IgD-negative memory B cell (primary cell): ENCODE results near the gene CASP9. TPM values are rescaled to one million over a fixed set of nuclear protein-coding genes. Genes with fewer than 3 reads are reported as not detected.

ENCODE experiments used
- H3K27ac Mint-ChIP-seq, 3 donors: one replicate each; pipeline ENCODE4 v1.8.0; 2020 to 2022; ENCODE audit warnings: mild to moderate bottlenecking in 3 of 3, mixed read lengths in 3 of 3, moderate library complexity in 1 of 3
- H3K27me3 Mint-ChIP-seq: one replicate; pipeline ENCODE4 v1.8.0; 2021; ENCODE audit warnings: mixed read lengths
- H3K36me3 Mint-ChIP-seq: one replicate; pipeline ENCODE4 v1.8.0; 2020; ENCODE audit warnings: mild to moderate bottlenecking, mixed read lengths
- H3K4me1 Mint-ChIP-seq, 3 donors: one replicate each; pipeline ENCODE4 v1.8.0; 2020 to 2022; ENCODE audit warnings: mixed read lengths in 3 of 3, mild to moderate bottlenecking in 1 of 3
- H3K4me3 Mint-ChIP-seq, 4 donors: one replicate each; pipeline ENCODE4 v1.8.0; 2020 to 2022; ENCODE audit warnings: mild to moderate bottlenecking in 4 of 4, mixed read lengths in 4 of 4, moderate library complexity in 3 of 4
- H3K9me3 Mint-ChIP-seq, 3 donors: one replicate each; pipeline ENCODE4 v1.8.0; 2020 to 2021; ENCODE audit warnings: mixed read lengths in 3 of 3, mild to moderate bottlenecking in 1 of 3
- polyA plus RNA-seq: library from polyadenylated mRNA; unstranded; fragments of 300-500 nt; fragmentation: Illumina TruSeq; gene quantifications from one replicate; pipeline ENCODE4 v1.2.3, GENCODE V29; 2021

Gene CASP9
- polyA plus RNA-seq: 16.9 TPM

DNA sequence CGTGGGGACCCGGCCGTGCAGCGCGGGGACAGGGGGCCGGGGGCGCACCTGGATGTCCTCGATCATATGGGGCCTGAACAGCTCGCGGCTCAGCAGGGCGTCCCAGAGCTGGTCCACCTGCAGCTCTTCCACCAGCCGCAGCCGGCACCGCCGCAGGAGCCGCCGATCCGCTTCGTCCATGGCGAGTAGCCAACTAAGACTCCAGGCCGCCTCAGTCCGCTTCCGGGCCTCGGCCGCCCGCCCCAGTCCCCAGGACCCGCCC is at the start of gene CASP9:
Gene CASP9 (minus strand): TSS at position 195 of the 262 bp plus-strand sequence. CDS start 15 bp downstream, at position 180.
- Mint-ChIP-seq H3K4me3 (peak within 1 kb of the TSS; percentile 77 to 99 (median 96)), H3K27ac (peak within 1 kb of the TSS; percentile 87 to 100 (median 100)), H3K36me3 (no peaks in the 10 kb centered on the region), H3K9me3 (no peaks in the 10 kb centered on the region), H3K4me1 (peaks cover 18 to 36% (median 27%) of the 10 kb centered on the region in 3 donors), H3K27me3 (no peaks in the 10 kb centered on the region)

- Mint-ChIP-seq H3K27me3 (no peaks in the 10 kb centered on the region), H3K36me3 (peaks cover 14% of the 10 kb centered on the region), H3K4me3 (peak overlapping the region in 2 of 4 donors; percentile 66), H3K4me1 (peaks cover 23 to 33% (median 32%) of the 10 kb centered on the region in 3 donors), H3K9me3 (no peaks in the 10 kb centered on the region), H3K27ac (peak overlapping the region; percentile 11 to 72 (median 39))
Measured at GRCh38 chr1:15573477-15573876, 49.5 kb upstream of the CASP9 start.

DNA sequence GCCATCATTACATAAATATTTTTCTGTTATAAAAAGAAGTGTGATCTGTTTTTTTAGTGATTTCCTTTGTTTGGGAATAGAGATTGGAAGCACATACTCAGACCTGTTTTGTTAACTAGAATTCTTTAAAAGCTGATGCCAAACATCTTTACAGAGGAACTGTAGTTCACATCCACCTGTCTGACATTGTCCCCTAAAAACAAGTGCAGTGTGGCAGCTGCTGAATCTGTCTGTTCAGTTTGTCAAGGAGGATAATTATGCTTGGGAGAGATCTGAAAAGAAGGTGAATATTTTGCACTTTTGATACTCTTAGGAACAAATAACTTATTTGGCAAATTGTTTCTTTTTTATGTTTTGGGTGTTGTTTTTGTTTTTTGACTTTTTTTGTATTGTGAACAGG is 47.3 kb upstream of the CASP9 start:
- Mint-ChIP-seq H3K9me3 (no peaks in the 10 kb centered on the region), H3K4me3 (peak overlapping the region in 3 of 4 donors; percentile 24 to 88 (median 75)), H3K27me3 (no peaks in the 10 kb centered on the region), H3K4me1 (peaks cover 15 to 26% (median 25%) of the 10 kb centered on the region in 3 donors), H3K27ac (peak overlapping the region; percentile 72 to 91 (median 85)), H3K36me3 (peaks cover 18% of the 10 kb centered on the region)

DNA sequence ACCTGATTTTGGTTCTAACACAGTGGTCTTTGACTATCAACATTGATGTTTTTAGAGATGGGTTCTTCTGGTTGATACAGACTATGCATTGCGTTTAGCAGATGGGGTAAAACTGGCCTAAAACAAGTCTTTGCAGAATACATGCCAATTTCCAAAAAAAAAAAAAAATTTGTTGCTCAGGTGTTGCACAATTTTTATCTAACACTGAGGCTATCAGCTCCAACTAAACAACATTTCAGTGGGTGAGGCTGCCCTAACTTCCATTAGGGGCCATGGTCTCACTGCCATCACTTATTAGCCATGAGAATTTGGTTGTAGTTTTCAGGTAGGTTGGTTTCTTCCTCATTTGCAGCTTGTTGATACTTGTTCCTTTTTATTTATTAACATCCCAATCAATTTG is 46.8 kb upstream of the CASP9 start:
- H3K27me3 Mint-ChIP-seq: no peaks in the 10 kb centered on the region
- H3K9me3 Mint-ChIP-seq: no peaks in the 10 kb centered on the region
- H3K4me1 Mint-ChIP-seq: peaks cover 15 to 28% (median 25%) of the 10 kb centered on the region in 3 donors
- H3K36me3 Mint-ChIP-seq: peaks cover 18% of the 10 kb centered on the region
- peak overlapping the region in 3 of 4 donors; percentile 24 to 88 (median 75) for H3K4me3 Mint-ChIP-seq
- H3K27ac Mint-ChIP-seq: peak overlapping the region; percentile 72 to 91 (median 85)

GRCh38 chr1:15568387-15569073 is 44.5 kb upstream of the CASP9 start:
- Mint-ChIP-seq H3K27ac (peak overlapping the region in 1 of 3 donors; percentile 35), H3K27me3 (peaks cover 2% of the 10 kb centered on the region), H3K9me3 (no peaks in the 10 kb centered on the region), H3K4me1 (peaks cover 22 to 31% (median 30%) of the 10 kb centered on the region in 3 donors), H3K36me3 (peaks cover 11% of the 10 kb centered on the region), H3K4me3 (no peak overlapping the region)

DNA sequence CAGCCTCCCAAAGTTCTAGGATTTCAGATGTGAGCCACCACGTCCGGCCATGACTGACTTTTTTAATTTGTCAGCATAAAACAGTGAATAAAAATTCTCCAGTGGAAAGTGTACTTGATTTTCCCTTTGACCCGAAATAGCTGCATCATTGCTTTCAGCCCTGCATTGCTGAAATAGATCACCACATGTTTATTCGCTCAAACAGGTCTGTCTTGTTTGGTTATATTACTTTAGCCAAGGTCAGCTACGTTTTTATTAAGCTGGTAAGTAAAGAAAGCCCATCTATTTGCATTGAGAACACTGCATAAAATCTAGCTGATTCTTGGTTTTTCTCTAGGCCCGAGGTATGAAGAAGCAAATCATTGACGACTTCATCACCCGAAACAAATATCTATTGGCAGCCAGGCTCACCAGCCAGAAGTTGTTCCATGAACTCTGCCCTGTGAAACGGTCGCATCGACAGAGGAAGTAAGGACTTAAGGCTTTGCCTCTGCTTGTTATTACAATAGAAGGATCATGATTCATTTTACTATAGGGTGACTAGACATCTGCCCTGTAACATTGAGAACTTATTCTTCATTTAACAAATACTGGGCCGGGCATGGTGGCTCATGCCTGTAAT is 35.3 kb upstream of the CASP9 start:
- peaks cover 2% of the 10 kb centered on the region for H3K27me3 Mint-ChIP-seq
- H3K4me1 Mint-ChIP-seq: peaks cover 6 to 10% (median 7%) of the 10 kb centered on the region in 3 donors
- H3K27ac Mint-ChIP-seq: no peak overlapping the region
- H3K36me3 Mint-ChIP-seq: peaks cover 7% of the 10 kb centered on the region
- H3K4me3 Mint-ChIP-seq: no peak overlapping the region
- no peaks in the 10 kb centered on the region for H3K9me3 Mint-ChIP-seq

GRCh38 chr1:15558516-15558915 is 34.5 kb upstream of the CASP9 start:
- no peak overlapping the region for H3K4me3 Mint-ChIP-seq
- no peak overlapping the region for H3K27ac Mint-ChIP-seq
- H3K27me3 Mint-ChIP-seq: no peaks in the 10 kb centered on the region
- H3K9me3 Mint-ChIP-seq: no peaks in the 10 kb centered on the region
- peaks cover 0 to 4% (median 0%) of the 10 kb centered on the region in 3 donors for H3K4me1 Mint-ChIP-seq
- H3K36me3 Mint-ChIP-seq: peaks cover 5% of the 10 kb centered on the region

DNA sequence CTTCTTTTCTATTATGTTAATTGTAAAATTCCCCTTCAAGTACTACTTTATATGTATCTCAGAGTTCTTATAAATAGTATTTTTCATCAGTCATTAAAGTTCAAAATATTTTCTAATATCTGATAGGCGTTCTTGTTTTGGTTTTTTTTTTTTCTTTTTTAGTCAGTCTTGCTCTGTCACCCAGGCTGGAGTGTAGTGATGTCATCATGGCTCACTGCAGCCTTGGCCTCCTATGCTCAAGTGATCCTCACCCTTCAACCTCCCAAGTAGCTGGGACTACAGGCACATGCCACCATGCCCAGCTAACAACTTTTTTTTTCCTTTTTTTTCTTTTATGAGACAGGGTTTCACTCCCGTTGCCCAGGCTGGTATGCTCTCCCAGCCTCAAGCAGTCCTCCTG is 33.6 kb upstream of the CASP9 start:
- no peak overlapping the region for H3K4me3 Mint-ChIP-seq
- peaks cover 5% of the 10 kb centered on the region for H3K36me3 Mint-ChIP-seq
- H3K9me3 Mint-ChIP-seq: no peaks in the 10 kb centered on the region
- no peaks in the 10 kb centered on the region for H3K27me3 Mint-ChIP-seq
- no peak overlapping the region for H3K27ac Mint-ChIP-seq
- H3K4me1 Mint-ChIP-seq: no peaks in the 10 kb centered on the region

DNA sequence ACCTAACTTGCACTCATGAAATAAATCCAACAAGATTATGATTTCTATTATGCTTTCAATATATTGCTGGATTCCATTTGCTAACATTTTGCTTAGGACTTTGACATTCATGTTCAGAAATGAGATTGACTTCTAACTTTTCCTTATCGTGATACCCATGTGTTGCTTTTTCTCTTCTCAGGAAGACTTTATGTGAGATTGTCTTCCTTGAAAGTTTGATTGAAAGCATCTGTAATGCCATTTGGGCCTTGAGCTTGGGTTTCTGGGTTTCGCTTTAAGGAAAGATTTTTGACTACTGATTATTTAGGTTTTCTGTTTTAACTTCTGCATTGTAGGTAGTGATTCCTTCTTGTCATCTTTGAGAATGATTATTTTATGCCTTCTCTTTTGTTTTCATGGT is 33.0 kb upstream of the CASP9 start:
- H3K4me3 Mint-ChIP-seq: no peak overlapping the region
- H3K9me3 Mint-ChIP-seq: no peaks in the 10 kb centered on the region
- no peak overlapping the region for H3K27ac Mint-ChIP-seq
- no peaks in the 10 kb centered on the region for H3K4me1 Mint-ChIP-seq
- no peaks in the 10 kb centered on the region for H3K27me3 Mint-ChIP-seq
- H3K36me3 Mint-ChIP-seq: peaks cover 6% of the 10 kb centered on the region

DNA sequence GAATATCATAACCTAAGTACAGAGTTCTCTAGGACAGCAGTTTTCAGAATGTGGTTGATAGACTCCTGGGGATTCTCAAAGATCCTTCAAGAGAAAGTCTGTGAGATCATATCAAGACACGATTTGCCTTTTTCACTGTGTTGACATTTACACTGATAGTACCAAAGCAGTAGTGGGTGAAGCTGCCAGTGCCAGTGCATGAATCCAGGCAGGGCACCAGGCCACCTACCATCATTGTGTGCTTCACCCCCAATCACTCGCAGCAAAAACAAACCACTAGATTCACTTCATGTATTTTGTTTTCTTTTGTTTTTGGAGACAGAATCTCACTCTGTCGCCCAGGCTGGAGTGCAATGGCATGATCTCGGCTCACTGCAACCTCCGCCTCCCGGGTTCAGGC is 26.6 kb upstream of the CASP9 start:
- peak overlapping the region in 1 of 3 donors; percentile 13 for H3K27ac Mint-ChIP-seq
- no peaks in the 10 kb centered on the region for H3K9me3 Mint-ChIP-seq
- H3K36me3 Mint-ChIP-seq: peaks cover 4% of the 10 kb centered on the region
- peaks cover 0 to 5% (median 2%) of the 10 kb centered on the region in 3 donors for H3K4me1 Mint-ChIP-seq
- H3K4me3 Mint-ChIP-seq: no peak overlapping the region
- H3K27me3 Mint-ChIP-seq: no peaks in the 10 kb centered on the region

- no peak overlapping the region for H3K4me3 Mint-ChIP-seq
- H3K36me3 Mint-ChIP-seq: peaks cover 6% of the 10 kb centered on the region
- no peaks in the 10 kb centered on the region for H3K27me3 Mint-ChIP-seq
- H3K27ac Mint-ChIP-seq: no peak overlapping the region
- H3K9me3 Mint-ChIP-seq: no peaks in the 10 kb centered on the region
- peaks cover 0 to 7% (median 2%) of the 10 kb centered on the region in 3 donors for H3K4me1 Mint-ChIP-seq
Measured at GRCh38 chr1:15546641-15547040, 22.6 kb upstream of the CASP9 start.

- peaks cover 8% of the 10 kb centered on the region for H3K36me3 Mint-ChIP-seq
- H3K27me3 Mint-ChIP-seq: no peaks in the 10 kb centered on the region
- H3K4me3 Mint-ChIP-seq: no peak overlapping the region
- peaks cover 0 to 2% (median under 1%) of the 10 kb centered on the region in 3 donors for H3K4me1 Mint-ChIP-seq
- no peaks in the 10 kb centered on the region for H3K9me3 Mint-ChIP-seq
- peak overlapping the region in 1 of 3 donors; percentile 24 for H3K27ac Mint-ChIP-seq
Measured at GRCh38 chr1:15543589-15544568, 19.9 kb upstream of the CASP9 start.

DNA sequence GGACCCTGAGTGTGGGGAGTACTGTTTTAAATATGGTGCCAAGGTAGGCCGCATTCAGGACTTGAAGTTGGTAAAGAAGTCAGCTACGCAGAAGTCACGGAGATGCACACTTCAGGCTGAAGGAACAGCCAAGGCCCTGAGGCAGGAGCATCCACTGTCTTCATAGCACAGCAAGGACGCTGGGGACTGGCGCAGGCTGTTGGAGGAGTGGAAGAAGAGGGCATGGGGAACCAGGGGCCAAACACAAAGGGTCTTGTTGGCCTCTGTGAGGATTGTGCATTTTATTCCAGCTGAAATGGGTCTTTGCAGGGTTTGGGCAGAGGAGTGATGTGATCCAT is 19.2 kb upstream of the CASP9 start:
- Mint-ChIP-seq H3K27me3 (no peaks in the 10 kb centered on the region), H3K4me3 (no peak overlapping the region), H3K27ac (peak overlapping the region in 1 of 3 donors; percentile 24), H3K36me3 (peaks cover 11% of the 10 kb centered on the region), H3K4me1 (peaks cover 0 to 3% (median 2%) of the 10 kb centered on the region in 3 donors), H3K9me3 (no peaks in the 10 kb centered on the region)

- Mint-ChIP-seq H3K27ac (peak overlapping the region in 1 of 3 donors; percentile 27), H3K36me3 (peaks cover 8% of the 10 kb centered on the region)
Measured at GRCh38 chr1:15542388-15543250, 18.6 kb upstream of the CASP9 start.

More at GRCh38 chr1:15542388-15543250, 18.6 kb upstream of the CASP9 start:
- Mint-ChIP-seq H3K27me3 (no peaks in the 10 kb centered on the region), H3K9me3 (no peaks in the 10 kb centered on the region), H3K4me1 (peaks cover 0 to 4% (median 2%) of the 10 kb centered on the region in 3 donors), H3K4me3 (no peak overlapping the region)
